HG02571 (cell line): Measurements from ENCODE around the gene SREK1IP1.

Source experiments
- ATAC-seq: cut with Tn5 transposase; IDR thresholded peaks from one replicate; pipeline ENCODE4 v1.9.1; 2021; ENCODE audit warnings: mild to moderate bottlenecking, moderate library complexity; ENCODE audit not compliant: unreplicated experiment

Gene SREK1IP1

GRCh38 chr5:64688391-64688790 lies 80.1 kb downstream of the SREK1IP1 start:
- ATAC-seq = no peak

GRCh38 chr5:64685866-64686265 lies 82.6 kb downstream of the SREK1IP1 start:
- ATAC-seq = no peak

- ATAC-seq = no peak
These were observed 85.9 kb downstream of the SREK1IP1 start for GRCh38 chr5:64682608-64683007.

- ATAC-seq = no peak
These were observed 88.2 kb downstream of the SREK1IP1 start for GRCh38 chr5:64680289-64680688.

GRCh38 chr5:64678374-64678773 lies 90.1 kb downstream of the SREK1IP1 start:
- no peak for ATAC-seq

- ATAC-seq = no peak
These were observed 96.8 kb downstream of the SREK1IP1 start for GRCh38 chr5:64671678-64672077.

- ATAC-seq = no peak
These were observed 98.2 kb downstream of the SREK1IP1 start for GRCh38 chr5:64670277-64670676.
